HL-60 (cell line): ENCODE results near the gene MTCL1.

Experiments
- DNase-seq, 2 experiments: peaks; one replicate each; pipeline ENCODE4 v3.0.0-alpha.2; 2010 to 2020; ENCODE audit warnings: low read depth in 1 of 2, low spot score in 1 of 2
- H3K27ac ChIP-seq: fragments of 250-450 bp; sonication (Bioruptor Pico); replicated peaks from 2 replicates; pipeline ENCODE4 v1.5.1; 2020; ENCODE audit warnings: mild to moderate bottlenecking, moderate library complexity
- H3K27me3 ChIP-seq: fragments of 250-450 bp; sonication (Bioruptor Pico); 2 replicates; pipeline ENCODE4 v1.5.1; 2021; ENCODE audit warnings: mild to moderate bottlenecking, moderate library complexity; ENCODE audit not compliant: insufficient read depth, poor library complexity, severe bottlenecking
- H3K4me3 ChIP-seq: replicated peaks from 2 replicates; pipeline ENCODE4 v1.5.1; 2011; ENCODE audit warnings: mild to moderate bottlenecking, control low read depth, low read length; ENCODE audit not compliant: insufficient read depth
- CTCF ChIP-seq: IDR thresholded peaks from one replicate; pipeline ENCODE4 v1.5.1; 2011; ENCODE audit warnings: low read length, control low read depth, inconsistent platforms; ENCODE audit not compliant: insufficient read depth
- GABPA ChIP-seq: IDR thresholded peaks from 2 replicates; pipeline ENCODE4 v1.6.1; 2012; ENCODE audit warnings: low read depth
- POLR2AphosphoS5 ChIP-seq: IDR thresholded peaks from 2 replicates; pipeline ENCODE4 v1.6.1; 2012; ENCODE audit warnings: low read depth
- REST ChIP-seq: IDR thresholded peaks from 2 replicates; pipeline ENCODE4 v1.6.1; 2012; ENCODE audit warnings: low read depth; ENCODE audit not compliant: insufficient replicate concordance
- SPI1 ChIP-seq: IDR thresholded peaks from 2 replicates; pipeline ENCODE4 v1.6.1; 2012; ENCODE audit warnings: low read depth, mild to moderate bottlenecking, borderline replicate concordance

The MTCL1 gene

GRCh38 chr18:8750954-8751415, 45.6 kb downstream of the MTCL1 start:
- H3K27me3 ChIP-seq, result no peaks in the 10 kb centered on the region
- no peak overlapping the region for H3K27ac ChIP-seq
- no peak for TF ChIP-seq CTCF
- no peak for TF ChIP-seq POLR2AphosphoS5
- TF ChIP-seq SPI1, result no peak
- TF ChIP-seq REST, result no peak
- TF ChIP-seq GABPA, result no peak

DNA sequence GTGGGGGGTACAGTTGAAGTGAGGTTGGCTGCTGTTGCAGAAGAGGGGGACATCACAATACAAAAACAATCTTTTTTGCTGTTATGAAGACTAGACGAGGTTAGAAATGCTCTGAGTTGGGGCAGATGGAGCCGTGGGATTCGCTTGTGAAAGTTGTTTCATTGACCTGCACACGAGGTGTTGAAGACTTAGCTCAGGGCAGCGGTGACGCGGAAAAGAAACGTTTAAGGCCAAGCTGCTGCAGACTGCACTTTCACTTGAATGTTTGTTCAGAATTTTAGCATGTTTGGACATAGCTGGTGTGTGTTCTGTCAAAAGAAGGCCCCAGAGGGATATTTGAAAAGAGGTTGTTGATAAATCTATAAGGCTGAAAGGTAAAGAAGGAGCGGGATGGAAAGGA, 46.3 kb downstream of the MTCL1 start:
- no peak for DNase-seq
- Histone ChIP-seq H3K4me3 (no peak overlapping the region), H3K27me3 (no peaks in the 10 kb centered on the region), H3K27ac (no peak overlapping the region)
- TF ChIP-seq POLR2AphosphoS5 (no peak), CTCF (no peak), REST (no peak), SPI1 (no peak), GABPA (no peak)

More at GRCh38 chr18:8750954-8751415, 45.6 kb downstream of the MTCL1 start:
- H3K4me3 ChIP-seq, result no peak overlapping the region
- DNase-seq, result no peak

DNA sequence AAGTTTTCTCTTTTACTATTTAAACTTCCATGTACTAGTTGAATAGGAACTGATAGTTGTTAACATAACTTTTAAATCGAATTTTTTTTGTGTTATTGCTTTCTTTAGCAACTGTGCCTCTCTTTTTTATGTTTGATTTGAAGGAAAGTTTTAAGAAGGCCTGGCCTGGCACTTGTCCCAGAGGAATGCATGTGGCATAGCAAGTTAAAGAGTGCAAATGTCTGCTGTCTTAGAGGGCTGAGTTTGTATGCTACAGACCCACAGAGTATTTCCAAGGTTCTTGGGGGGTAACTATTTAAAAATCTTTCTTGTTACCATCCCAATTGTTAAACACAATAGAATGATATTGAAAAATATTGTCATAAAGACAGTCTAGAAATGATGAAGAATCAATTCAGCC, 47.0 kb downstream of the MTCL1 start:
- H3K27ac ChIP-seq, result no peak overlapping the region

More for the DNA sequence above, 47.0 kb downstream of the MTCL1 start:
- TF ChIP-seq REST (no peak), GABPA (no peak), CTCF (no peak), SPI1 (no peak), POLR2AphosphoS5 (no peak)
- peaks cover 2% of the 10 kb centered on the region for H3K27me3 ChIP-seq
- DNase-seq, result no peak
- no peak overlapping the region for H3K4me3 ChIP-seq
